Kidney (tissue), 14 donors: Measurements from ENCODE around the gene SPINT2. TPM values are rescaled to one million over a fixed set of nuclear protein-coding genes. Genes with fewer than 3 reads are reported as not detected.
"Not testable (repeated sequence)": the region's sequence is repeated elsewhere in the genome, so short reads cannot be mapped to it uniquely, and the experiment has no call there.

Experiments used
- DNase-seq, 5 donors: peaks; one replicate each; pipeline ENCODE4 v3.0.0-alpha.2; 2013 to 2020
- FAIRE-seq: peaks from 2 replicates; lab custom pipeline; 2012; peaks lifted over from hg19 to GRCh38; lab: Jason Lieb, UNC
- H3K27ac ChIP-seq, 2 donors: one replicate each; pipeline ENCODE4 v1.7.0; 2013; ENCODE audit warnings: low read depth in 2 of 2, low read length in 2 of 2, inconsistent platforms in 1 of 2
- H3K27me3 ChIP-seq: one replicate; pipeline ENCODE4 v1.7.1; 2013; ENCODE audit warnings: low read length, inconsistent platforms; ENCODE audit not compliant: control insufficient read depth, insufficient read depth
- H3K36me3 ChIP-seq, 3 donors: one replicate each; pipeline versions ENCODE4 v1.7.0 to v1.7.1; 2013; ENCODE audit warnings: low read length in 3 of 3, control low read depth in 1 of 3, inconsistent platforms in 1 of 3; ENCODE audit not compliant: insufficient read depth in 3 of 3, control insufficient read depth in 2 of 3
- H3K4me1 ChIP-seq, 3 donors: one replicate each; pipeline versions ENCODE4 v1.7.0 to v1.7.1; 2013; ENCODE audit warnings: low read length in 3 of 3, inconsistent platforms in 1 of 3, low read depth in 1 of 3; ENCODE audit not compliant: control insufficient read depth in 2 of 3, insufficient read depth in 2 of 3
- H3K4me3 ChIP-seq, 3 donors: one replicate each; pipeline versions ENCODE4 v1.7.0 to v1.8.1; 2013; ENCODE audit warnings: low read length in 3 of 3, control low read depth in 1 of 3, inconsistent platforms in 1 of 3
- H3K9ac ChIP-seq, 3 donors: one replicate each; pipeline versions ENCODE4 v1.7.0 to v1.7.1; 2013; ENCODE audit warnings: low read length in 3 of 3, control low read depth in 1 of 3, inconsistent platforms in 1 of 3
- H3K9me3 ChIP-seq, 3 donors: one replicate each; pipeline versions ENCODE4 v1.7.0 to v1.7.1; 2013; ENCODE audit warnings: low read length in 3 of 3, control low read depth in 1 of 3, inconsistent platforms in 1 of 3; ENCODE audit not compliant: control insufficient read depth in 2 of 3, insufficient read depth in 1 of 3
- intact Hi-C: fragments of 100-400 bp; cut with DNase I; formaldehyde crosslinking; loops from one replicate; pipeline ENCODE4 v1.11.1; 2022
- polyA plus RNA-seq: library from polyadenylated mRNA; stranded (reverse); fragments of 350-450 nt; fragmentation: Illumina TruSeq; extraction: RNeasy Lipid Tissue Mini Kit (QIAGEN cat#74804); gene quantifications from one replicate; pipeline ENCODE4 v1.2.3, GENCODE V29; 2014; ENCODE audit warnings: low read depth, low replicate concordance; ENCODE audit not compliant: insufficient read depth
- total RNA-seq: library from RNA; stranded (reverse); fragmentation: NEBNext Ultra II Directional; extraction: Animal tissue kit (Norgen Biotek cat#: 25700); gene quantifications from one replicate; pipeline ENCODE4 v1.2.1, GENCODE V29; 2021
- TF ChIP-seq, protein P1 (sequence below): IDR thresholded peaks from 3 replicates; pipeline ENCODE4 v1.5.1; 2012; ENCODE audit warnings: mild to moderate bottlenecking, moderate library complexity, borderline replicate concordance; ENCODE audit not compliant: insufficient read depth; ENCODE audit errors: extremely low read depth
- donor health status: control.
- donor health status: control.
- donor health status: control.
- donor health status: control.
- donor health status: control.
- donor health status: DM: yes; HTN: yes; CAD: no.
- donor health status: Normal renal cell carcinoma (clear cell type).

The SPINT2 gene
- total and polyA plus RNA-seq, 2 donors from 2014 or later: 381 to 425 TPM

DNA sequence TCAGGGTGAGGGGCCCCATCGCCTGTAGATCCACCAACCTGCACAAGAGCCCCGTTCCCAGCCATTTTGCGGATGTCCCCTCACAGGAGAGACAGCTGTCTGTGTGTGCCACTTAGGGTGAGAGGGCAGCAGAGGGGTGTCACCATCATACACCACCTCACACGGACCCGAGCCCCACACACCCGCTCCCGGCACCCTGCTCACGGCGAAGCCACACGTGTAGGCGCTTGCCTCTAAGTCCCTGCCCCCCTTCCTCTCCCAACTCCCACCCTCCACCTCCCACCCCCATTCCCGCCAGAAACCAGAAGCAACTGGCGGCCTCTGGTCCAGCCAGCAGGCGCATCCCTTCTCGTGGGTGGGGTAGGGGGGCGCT, 36.4 kb upstream of the SPINT2 start:
- Histone ChIP-seq H3K9ac (no peak overlapping the region), H3K4me3 (no peak overlapping the region), H3K9me3 (no peaks in the 10 kb centered on the region), H3K4me1 (peaks cover 0 to 4% (median 0%) of the 10 kb centered on the region in 3 donors), H3K36me3 (no peaks in the 10 kb centered on the region), H3K27ac (no peak overlapping the region), H3K27me3 (no peaks in the 10 kb centered on the region)
- TF ChIP-seq, protein P1, sequence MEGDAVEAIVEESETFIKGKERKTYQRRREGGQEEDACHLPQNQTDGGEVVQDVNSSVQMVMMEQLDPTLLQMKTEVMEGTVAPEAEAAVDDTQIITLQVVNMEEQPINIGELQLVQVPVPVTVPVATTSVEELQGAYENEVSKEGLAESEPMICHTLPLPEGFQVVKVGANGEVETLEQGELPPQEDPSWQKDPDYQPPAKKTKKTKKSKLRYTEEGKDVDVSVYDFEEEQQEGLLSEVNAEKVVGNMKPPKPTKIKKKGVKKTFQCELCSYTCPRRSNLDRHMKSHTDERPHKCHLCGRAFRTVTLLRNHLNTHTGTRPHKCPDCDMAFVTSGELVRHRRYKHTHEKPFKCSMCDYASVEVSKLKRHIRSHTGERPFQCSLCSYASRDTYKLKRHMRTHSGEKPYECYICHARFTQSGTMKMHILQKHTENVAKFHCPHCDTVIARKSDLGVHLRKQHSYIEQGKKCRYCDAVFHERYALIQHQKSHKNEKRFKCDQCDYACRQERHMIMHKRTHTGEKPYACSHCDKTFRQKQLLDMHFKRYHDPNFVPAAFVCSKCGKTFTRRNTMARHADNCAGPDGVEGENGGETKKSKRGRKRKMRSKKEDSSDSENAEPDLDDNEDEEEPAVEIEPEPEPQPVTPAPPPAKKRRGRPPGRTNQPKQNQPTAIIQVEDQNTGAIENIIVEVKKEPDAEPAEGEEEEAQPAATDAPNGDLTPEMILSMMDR: no peak
- peak in 2 of 5 donors; percentile 53 to 84 for DNase-seq
- intact Hi-C loops: no loop called here
- no peak for FAIRE-seq

DNA sequence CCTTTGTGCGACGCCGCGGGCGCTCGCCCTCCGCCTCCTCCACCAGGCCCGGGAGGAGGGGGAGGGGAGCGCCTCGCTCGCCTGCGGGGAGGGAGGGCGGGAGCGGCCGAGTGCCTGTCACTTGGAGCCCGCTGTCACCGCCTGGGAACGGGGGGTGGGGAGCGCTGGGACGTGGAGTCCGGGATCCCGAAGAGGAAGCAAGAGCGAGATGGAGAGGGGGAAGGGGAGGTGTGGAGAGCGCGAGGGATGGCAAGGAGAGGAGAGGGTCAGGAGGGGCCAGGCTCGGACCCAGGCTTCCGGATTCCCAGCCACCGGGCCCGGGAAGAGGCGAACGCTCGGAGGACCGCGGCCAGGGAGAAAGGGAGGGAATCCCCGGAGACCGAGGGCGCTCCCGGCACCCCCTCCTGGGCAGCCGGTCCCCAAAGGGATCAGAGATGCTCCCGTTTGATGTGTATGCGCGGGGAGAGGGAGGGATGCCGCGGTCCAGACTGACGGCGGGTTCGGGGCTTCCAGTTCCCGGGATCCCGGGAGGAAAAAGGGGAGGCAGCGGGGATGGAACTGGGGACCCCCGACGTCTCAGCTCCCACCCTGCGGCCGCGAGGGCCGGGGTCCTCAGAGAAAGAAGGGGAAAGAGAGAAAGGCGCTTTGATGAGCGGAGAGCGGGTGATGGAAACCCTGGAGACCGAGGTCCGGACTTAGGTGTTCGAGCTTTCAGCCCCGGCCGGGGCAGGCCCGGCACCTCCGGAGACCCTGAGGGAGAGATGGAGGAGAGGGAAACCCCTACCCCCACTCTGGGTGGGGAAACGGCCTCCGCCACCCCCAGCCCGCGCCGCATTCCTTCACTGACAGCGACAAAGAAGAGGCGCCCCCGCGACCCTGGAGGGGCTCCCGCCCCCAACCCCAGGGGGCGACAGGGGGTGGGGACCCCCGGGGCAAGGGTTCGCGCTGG, 35.6 kb upstream of the SPINT2 start:
- H3K9ac ChIP-seq: no peak overlapping the region
- DNase-seq (peak in 2 of 5 donors; percentile 70 to 85), FAIRE-seq (no peak)
- TF ChIP-seq, protein P1: no peak
- H3K27me3 ChIP-seq: no peaks in the 10 kb centered on the region
- peaks cover 0 to 4% (median 0%) of the 10 kb centered on the region in 3 donors for H3K4me1 ChIP-seq
- H3K36me3 ChIP-seq: no peaks in the 10 kb centered on the region
- H3K9me3 ChIP-seq: no peaks in the 10 kb centered on the region
- H3K4me3 ChIP-seq: no peak overlapping the region
- no peak overlapping the region for H3K27ac ChIP-seq
- intact Hi-C loops: no loop called here

DNA sequence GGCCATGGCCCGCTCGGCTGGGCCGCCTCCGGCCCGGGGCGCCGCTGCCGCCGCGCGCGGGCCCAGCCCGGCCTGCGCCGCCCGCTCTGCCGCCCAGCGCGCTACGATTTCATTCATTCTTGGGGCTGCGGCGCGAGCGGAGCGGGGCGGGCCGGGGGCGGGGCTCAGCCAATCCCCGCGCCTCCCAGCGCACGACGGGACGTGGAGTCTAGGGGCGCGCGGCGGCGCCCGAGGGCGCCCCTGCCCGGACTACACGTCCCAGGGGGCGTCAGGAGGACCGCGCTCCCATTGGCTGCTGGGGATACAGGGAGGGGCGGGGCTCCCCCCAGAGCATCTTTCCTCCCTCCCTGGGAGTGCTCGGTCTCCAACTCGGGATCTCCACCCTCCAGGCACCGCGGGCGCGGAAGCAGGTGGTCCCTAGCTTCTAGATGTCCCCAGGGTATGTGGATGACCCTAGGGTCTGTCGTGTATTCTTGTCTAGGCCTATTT, 34.7 kb upstream of the SPINT2 start:
- peaks cover 0 to 2% (median 0%) of the 10 kb centered on the region in 3 donors for H3K4me1 ChIP-seq
- DNase-seq: peak in 4 of 5 donors; percentile 85 to 94 (median 91)
- H3K9ac ChIP-seq: no peak overlapping the region
- FAIRE-seq: no peak
- no peak overlapping the region for H3K27ac ChIP-seq
- no peak overlapping the region for H3K4me3 ChIP-seq
- H3K36me3 ChIP-seq: no peaks in the 10 kb centered on the region
- intact Hi-C loops: no loop called here
- TF ChIP-seq, protein P1: no peak
- no peaks in the 10 kb centered on the region for H3K27me3 ChIP-seq
- no peaks in the 10 kb centered on the region for H3K9me3 ChIP-seq

GRCh38 chr19:38230506-38231133, 33.8 kb upstream of the SPINT2 start:
- H3K9ac ChIP-seq, H3K27me3 ChIP-seq, H3K27ac ChIP-seq, FAIRE-seq, DNase-seq, H3K9me3 ChIP-seq, H3K4me1 ChIP-seq, intact Hi-C loops, H3K4me3 ChIP-seq, H3K36me3 ChIP-seq: not testable (repeated sequence)
